ENCODE results near the gene TTC23L.
A peak's percentile ranks its signal among the peaks of the same experiment; 100 is the strongest.

The TTC23L gene

GRCh38 chr5:34876275-34876674 lies 37.3 kb downstream of the TTC23L start:
- DNase-seq (ENCODE audit: low read depth) = no peak
- no peak for TF ChIP-seq CTCF (IDR thresholded peaks at IDR 0.05; ENCODE audit: low read depth, low read length, missing control alignments)

GRCh38 chr5:34881246-34881645 lies 42.3 kb downstream of the TTC23L start:
- TF ChIP-seq CTCF (IDR thresholded peaks at IDR 0.05; ENCODE audit: low read depth, low read length, missing control alignments) = no peak
- no peak overlapping the region for H3K4me3 ChIP-seq (ENCODE audit: low read depth, low read length)
- in situ Hi-C loops (cut with HindIII; ENCODE audit: low sequenced_read_pairs) = loop anchor here (25.0 kb wide), 1 partner anchor 394 kb away; no protein-coding TSS in a partner anchor
- no peak for DNase-seq (ENCODE audit: low read depth)

More at GRCh38 chr5:34876275-34876674, 37.3 kb downstream of the TTC23L start:
- H3K4me3 ChIP-seq (ENCODE audit: low read depth, low read length) = no peak overlapping the region
- in situ Hi-C loops (cut with HindIII; ENCODE audit: low sequenced_read_pairs) = loop anchor here (25.0 kb wide), 1 partner anchor 389 kb away; no protein-coding TSS in a partner anchor

GRCh38 chr5:34886392-34887119 lies 47.6 kb downstream of the TTC23L start:
- H3K4me3 ChIP-seq (ENCODE audit: low read depth, low read length) = no peak overlapping the region
- in situ Hi-C loops (cut with HindIII; ENCODE audit: low sequenced_read_pairs) = loop anchor here (25.0 kb wide), 1 partner anchor 399 kb away; no protein-coding TSS in a partner anchor
- DNase-seq (ENCODE audit: low read depth) = no peak
- TF ChIP-seq CTCF (IDR thresholded peaks at IDR 0.05; ENCODE audit: low read depth, low read length, missing control alignments) = no peak

GRCh38 chr5:34889394-34889793 lies 50.4 kb downstream of the TTC23L start:
- H3K4me3 ChIP-seq (ENCODE audit: low read depth, low read length) = no peak overlapping the region
- TF ChIP-seq CTCF (IDR thresholded peaks at IDR 0.05; ENCODE audit: low read depth, low read length, missing control alignments) = no peak
- in situ Hi-C loops (cut with HindIII; ENCODE audit: low sequenced_read_pairs) = loop anchor here (25.0 kb wide), 1 partner anchor 402 kb away; no protein-coding TSS in a partner anchor
- DNase-seq (ENCODE audit: low read depth) = no peak

- no peak overlapping the region for H3K4me3 ChIP-seq (ENCODE audit: low read depth, low read length)
- in situ Hi-C loops (cut with HindIII; ENCODE audit: low sequenced_read_pairs) = loop anchor here (25.0 kb wide), 1 partner anchor 405 kb away; no protein-coding TSS in a partner anchor
- no peak for TF ChIP-seq CTCF (IDR thresholded peaks at IDR 0.05; ENCODE audit: low read depth, low read length, missing control alignments)
- peak; percentile 28 for DNase-seq (ENCODE audit: low read depth)
Measured at GRCh38 chr5:34891981-34892380, 53.0 kb downstream of the TTC23L start.

- TF ChIP-seq CTCF (IDR thresholded peaks at IDR 0.05; ENCODE audit: low read depth, low read length, missing control alignments) = no peak
- no peak for DNase-seq (ENCODE audit: low read depth)
- in situ Hi-C loops (cut with HindIII; ENCODE audit: low sequenced_read_pairs) = loop anchor here (25.0 kb wide), 1 partner anchor 405 kb away; no protein-coding TSS in a partner anchor
- H3K4me3 ChIP-seq (ENCODE audit: low read depth, low read length) = no peak overlapping the region
Measured at GRCh38 chr5:34892414-34892813, 53.5 kb downstream of the TTC23L start.
